Skeletal muscle cell (primary cell): ENCODE results near the gene EVL.

Experiments used
- DNase-seq: peaks from one replicate; pipeline ENCODE4 v3.0.0-alpha.2; 2010; ENCODE audit warnings: low read depth
- H3K4me3 ChIP-seq: 2 replicates; pipeline ENCODE4 v1.5.1; 2011; ENCODE audit warnings: low read depth, mild to moderate bottlenecking, control low read depth, low read length, moderate library complexity

The EVL gene

DNA sequence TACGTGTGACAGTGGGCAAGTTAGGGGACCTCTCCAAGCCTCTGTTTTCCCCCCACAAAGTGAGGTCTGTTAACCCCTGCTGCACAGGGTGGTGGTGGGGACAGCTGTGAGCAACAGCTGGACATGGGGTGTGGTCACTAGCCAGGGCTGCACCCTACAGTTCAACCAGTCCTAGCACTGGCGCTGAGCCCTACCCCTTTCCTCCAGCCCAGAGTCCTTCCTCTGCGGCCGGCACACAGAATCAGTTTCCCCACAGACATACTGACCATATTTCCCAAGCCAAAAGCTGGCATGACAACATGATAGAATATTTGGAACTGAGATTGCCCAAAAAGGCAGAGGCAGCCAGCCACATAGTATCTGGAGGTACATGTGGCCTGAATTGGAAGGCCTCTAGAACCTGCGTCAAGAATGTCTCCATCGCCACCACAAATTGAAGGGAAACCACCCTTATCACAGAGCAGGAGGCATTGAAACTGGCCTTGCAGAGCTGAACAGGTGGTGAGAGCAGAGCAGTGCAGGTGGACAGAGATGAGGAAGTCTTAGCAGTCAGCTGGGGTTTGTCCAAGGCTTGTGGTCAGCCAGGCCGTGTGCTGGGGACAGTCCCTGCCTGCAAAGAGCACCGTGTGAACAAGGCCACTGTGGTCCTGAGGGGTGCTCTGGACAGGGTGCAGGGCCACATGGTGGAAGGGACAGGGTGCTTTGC lies 73.0 kb downstream of the EVL start:
- no peak for DNase-seq
- H3K4me3 ChIP-seq, result no peak overlapping the region

DNA sequence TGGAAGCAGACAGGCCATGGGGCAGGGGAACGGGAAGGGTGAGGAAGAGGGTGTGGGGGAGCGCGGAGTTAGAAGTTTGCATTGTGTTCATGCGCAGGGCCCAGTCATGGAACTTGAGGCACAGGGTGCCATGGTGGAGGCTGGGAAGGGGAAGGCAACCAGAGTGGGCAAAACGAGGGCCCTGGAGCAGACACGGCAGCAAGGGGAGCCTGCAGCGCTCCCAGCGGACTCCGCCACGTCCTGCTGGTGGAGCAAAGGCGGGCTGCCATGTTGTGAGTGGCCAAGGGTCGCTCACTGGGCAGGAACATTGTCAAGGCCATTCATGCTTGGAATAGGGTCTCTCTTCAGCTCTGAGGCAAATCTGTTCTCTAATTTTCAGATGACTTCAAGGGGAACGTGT lies 73.7 kb downstream of the EVL start:
- DNase-seq, result no peak

DNA sequence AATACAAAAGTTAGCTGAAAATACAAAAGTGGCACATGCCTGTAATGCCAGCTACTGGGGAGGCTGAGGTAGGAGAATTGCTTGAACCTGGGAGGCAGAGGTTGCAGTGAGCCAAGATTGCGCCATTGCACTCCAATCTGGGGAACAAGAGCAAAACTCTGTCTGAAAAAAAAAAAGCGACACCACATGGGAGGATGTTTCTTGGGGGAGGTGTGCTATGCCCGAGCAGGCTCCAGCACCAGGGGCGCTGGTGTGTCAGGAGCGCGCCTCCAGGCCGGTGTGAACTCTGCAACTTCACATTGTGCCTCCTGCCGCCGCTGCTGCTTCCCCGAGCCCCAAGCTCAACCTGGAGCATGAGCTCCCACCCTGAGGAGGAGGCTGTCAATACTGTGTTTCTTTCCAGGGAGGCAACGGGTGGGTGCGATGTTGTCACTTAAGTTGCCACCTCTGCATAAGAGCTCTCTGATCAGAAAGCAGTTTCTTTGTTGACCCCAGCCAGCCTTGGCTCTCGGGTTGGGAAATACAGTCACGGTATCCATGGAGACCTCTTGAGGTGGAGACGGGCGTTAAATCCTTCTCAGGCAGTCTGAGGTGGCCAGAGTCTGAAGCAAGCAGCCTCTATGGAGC lies 75.3 kb downstream of the EVL start:
- H3K4me3 ChIP-seq, result no peak overlapping the region
- no peak for DNase-seq

More for the DNA sequence above, 73.7 kb downstream of the EVL start:
- no peak overlapping the region for H3K4me3 ChIP-seq

DNA sequence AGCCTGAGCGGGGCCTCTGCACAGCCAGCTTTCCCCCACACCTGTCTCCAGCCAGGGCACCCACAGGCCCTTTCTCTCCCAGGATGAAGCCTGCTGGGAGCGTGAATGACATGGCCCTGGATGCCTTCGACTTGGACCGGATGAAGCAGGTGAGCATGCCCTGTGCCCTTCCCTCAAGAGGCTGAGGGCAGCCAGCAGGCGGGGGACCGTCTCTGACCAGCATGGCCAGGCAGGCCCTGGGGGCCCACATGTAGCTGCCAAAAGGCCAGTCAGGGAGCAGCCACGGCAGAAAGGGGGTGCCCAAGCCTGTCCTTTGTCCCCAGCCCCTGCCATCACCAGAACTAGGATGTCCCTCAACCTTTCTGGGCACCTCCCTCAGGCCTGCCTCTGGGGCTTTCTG lies 75.9 kb downstream of the EVL start:
- no peak for DNase-seq

DNA sequence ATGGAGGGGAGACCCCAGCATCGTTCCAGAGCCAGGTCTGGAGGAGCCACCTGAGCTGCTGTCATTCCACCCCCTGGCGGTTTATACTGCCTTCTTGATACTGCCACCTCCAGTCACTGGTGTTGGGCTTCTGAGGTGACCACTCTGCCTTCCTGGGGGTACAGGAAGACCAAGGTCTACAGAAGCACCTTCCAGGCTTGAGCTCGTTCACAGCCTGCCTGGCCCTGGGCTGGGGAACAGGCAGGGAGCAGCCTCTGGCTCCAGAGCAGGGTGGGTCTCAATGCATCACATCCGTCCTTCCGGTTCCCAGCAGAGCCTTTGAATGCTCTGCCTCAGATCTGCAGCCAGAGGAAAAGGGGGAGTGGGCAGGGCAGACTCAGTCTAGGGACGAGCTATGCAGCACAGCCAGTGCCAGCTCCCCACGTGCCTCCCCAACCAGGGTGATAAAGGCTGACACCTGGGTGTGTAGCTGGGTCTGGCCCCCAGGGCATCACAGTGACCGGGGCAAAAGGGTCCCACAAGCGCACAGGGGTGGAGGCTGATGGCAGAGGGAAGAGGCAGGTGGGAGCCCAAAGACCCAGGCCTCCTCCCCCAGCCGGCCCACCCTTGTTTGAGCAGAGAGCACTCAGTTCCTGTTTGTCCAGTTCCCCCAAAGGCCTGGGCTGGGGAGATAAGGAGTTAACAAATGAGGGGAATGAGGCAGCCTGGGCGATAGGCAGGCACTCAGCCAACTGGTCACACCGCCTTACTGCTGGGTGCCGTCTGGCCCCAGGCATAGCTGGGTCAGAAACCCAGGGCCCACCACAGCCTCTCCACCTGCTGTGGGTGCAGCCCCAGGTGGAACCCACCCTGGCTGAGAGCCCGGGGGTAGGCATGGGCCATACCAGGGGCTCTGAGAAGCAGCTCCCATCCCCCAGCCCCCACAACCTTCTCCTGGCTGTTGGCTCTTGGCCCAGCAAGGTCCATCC lies 77.1 kb downstream of the EVL start:
- no peak for DNase-seq
- H3K4me3 ChIP-seq, result no peak overlapping the region

More for the DNA sequence above, 75.9 kb downstream of the EVL start:
- no peak overlapping the region for H3K4me3 ChIP-seq

DNA sequence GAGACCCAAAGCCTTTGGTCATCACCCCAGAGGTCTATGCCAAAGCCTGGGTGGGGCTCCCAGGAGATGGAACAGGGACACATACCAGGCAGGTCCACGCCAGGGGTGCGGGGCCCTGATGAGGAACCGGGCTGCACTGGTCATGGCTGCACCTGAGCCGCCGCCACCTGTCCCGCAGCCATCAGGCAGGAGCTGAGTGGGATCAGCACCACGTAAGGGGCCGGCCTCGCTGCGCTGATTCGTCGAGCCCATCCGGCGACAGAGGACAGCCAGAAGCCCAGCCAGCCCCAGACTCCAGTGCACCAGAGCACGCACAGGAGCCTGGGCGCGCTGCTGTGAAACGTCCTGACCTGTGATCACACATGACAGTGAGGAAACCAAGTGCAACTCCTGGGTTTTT lies 78.3 kb downstream of the EVL start:
- H3K4me3 ChIP-seq, result no peak overlapping the region
- no peak for DNase-seq

DNA sequence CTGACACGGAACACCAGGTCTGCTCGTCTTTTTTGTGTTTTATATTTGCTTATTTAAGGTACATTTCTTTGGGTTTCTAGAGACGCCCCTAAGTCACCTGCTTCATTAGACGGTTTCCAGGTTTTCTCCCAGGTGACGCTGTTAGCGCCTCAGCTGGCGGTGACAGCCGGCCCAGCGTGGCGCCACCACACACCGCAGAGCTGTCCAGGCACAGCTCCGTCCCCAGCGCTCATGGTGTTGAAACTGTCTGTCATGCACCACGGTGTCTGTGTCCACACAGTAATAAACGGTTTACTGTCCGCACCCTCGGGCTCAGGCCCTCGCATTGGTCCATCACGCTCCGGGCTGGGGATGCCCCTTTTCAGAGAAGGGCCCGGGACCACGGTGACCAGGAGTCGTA lies 78.7 kb downstream of the EVL start:
- DNase-seq, result no peak

DNA sequence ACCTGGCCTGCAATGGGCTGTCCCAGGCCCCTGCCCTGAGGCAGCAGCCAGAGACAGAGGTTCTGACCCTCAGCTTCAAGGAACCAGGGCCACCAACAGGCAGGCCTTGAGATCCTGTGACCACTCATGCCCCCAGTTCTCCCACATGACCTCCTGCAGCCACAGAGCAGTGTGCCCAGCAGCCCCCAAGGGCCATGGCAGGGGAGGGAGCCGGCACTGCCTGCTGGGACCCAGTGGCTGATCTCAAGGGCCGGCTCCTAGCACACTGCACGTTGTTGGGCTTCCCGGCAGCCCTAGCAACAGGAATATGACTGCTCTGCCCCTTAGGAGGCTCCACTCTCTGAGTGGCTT lies 79.4 kb downstream of the EVL start:
- DNase-seq, result no peak
- no peak overlapping the region for H3K4me3 ChIP-seq

More for the DNA sequence above, 78.7 kb downstream of the EVL start:
- H3K4me3 ChIP-seq, result no peak overlapping the region

DNA sequence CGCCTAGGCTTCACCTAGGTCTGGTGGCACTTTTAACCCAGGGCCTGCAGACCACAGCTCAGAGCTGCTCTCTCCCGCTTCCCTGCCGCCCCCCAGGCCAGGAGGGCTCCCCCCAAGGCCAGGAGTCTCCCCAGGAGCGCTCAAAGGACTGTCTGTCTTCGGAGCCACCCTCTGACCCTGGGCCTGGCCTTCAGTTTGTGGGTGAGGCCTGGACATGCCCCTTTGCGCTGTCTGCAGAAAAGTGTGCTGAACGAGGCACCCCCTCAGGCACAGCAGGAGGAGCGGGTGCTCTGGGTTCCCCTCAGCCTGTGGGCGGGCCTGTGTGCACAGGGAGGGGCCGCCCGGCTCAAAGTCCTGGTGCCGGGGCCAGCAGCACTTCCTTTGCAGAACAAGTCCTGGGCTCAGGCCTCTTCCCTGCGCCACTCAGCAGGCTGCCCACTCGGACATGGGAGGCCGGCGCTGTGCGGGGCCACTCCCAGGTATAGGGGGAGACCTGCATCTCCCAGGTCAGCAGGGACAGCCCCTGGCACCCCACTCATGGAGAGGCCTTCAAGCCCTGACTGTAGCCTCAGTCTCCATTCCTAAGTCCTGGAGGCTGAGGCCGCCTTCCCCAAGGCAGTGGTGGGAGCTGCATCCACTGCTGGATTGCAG lies 79.9 kb downstream of the EVL start:
- DNase-seq, result no peak

DNA sequence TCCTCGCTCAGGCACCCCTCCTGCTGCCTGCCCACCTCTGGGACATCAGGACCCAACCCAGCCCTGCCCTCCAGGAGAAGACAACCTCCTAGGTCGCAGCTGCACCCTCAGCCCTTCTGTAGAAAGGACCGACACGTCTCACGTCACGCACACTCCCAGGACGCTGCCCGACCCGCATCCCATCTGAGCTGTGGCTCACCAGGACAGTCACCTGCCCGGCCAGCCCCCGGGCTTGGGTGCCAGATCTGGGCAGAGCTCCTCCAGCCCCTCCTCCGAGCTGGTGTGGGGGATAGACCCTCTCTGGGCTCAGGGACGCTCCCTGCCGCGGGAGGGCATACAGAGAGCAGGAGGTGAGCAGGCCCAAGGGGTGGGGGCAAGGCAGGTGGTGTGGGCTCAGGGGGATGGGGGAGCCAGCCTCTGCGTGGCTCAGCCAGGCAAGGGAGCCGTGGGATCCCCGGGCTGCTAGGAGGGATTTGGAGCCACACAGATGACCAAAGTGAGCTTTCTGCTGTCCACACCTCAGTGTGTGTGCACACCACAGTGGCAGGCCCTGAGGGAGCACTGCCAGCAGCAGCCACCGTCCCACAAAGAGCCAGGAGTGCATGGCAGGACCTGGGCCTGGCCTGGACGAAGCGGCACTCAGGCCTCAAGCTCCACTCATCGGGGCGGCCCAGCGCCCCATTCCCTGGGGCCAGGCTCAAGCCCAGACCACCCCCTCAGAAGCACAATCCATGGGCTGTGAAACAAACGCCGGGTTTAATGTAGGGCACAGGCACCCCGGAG lies 80.7 kb downstream of the EVL start:
- DNase-seq, result no peak

More for the DNA sequence above, 79.9 kb downstream of the EVL start:
- no peak overlapping the region for H3K4me3 ChIP-seq

DNA sequence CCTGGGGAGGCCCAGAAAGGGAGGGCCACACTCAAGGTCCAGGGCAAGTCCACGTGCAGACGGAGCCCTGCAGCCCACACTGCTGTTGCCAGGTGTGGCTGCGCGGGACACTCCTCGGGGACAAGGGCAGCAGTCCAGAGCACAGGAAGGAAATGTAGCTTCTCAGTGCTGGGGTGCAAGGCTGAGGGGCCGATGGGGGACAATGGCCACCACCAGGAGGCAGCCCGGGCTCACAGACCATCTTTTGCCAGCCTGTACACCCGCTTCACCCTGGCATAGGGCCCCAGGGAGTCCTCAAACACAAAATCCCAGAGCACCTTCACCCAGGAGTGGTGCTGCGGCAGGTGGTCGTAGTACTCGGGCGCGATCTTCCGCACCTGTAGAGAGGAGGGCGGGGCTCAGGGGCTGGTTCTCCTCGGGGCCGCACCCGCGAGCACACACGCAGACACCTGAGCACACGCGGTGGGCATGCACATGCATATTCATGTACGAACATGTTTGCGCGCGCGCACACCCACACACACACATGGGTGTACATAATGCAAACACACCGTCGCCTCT lies 81.4 kb downstream of the EVL start:
- no peak overlapping the region for H3K4me3 ChIP-seq

More for the DNA sequence above, 80.7 kb downstream of the EVL start:
- H3K4me3 ChIP-seq, result no peak overlapping the region

DNA sequence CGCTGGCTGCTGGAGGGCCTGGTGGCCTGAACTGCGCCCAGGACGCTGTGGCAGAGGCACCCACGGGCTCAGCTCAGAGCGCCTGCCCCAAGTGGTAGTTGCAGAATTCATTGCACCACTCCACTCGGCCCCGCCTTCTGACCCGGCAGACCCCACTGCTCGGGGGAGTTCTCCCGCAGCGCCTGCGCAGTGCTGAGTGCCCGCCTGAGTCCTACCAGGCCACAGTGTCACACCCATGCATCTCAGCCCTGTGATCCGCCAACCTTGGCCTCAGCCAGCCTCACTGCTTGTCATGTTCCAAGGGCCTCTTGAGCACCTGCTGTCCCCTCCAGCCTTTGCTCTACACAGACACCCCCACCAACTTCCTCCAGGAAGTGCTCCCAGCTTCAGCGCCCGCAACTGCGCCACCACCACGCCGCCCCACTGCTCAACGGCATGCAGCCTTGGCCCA lies 82.0 kb downstream of the EVL start:
- H3K4me3 ChIP-seq, result no peak overlapping the region
- no peak for DNase-seq

More for the DNA sequence above, 81.4 kb downstream of the EVL start:
- DNase-seq, result no peak

DNA sequence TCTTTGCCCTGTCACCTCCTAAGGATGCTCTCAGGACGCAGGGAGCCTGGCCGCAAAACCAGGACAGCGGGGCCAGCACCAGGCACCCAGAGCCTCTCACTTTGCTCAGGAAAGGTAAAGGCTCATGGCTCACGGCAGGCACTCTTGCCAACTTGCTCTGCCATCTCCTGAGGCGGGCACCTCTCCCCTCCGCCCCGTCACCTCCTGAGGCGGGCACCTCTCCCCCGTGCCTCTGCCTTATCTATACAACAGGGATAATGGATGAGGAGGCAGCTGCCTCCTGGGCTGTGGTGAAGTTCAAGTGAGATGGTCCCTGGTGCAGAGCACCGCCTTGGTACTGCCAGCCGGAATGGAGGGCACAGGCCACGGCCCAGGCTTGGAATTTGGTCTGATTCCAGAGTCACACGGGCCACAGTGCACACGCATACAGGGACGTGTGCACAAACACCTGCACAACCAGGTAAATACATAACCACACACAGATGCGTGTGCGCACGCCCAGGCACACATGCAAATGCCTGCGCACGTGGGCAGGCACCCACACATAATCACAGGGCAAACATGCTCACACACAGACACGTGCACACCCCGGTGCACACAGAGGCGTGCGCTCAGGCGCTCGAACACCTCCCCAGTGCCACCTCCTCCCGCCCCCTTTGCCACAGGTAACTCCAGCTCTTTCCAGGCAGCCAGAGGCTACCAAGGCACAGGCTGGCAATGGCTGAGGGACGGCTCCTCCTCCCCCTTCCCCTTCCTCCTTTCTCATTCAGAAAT lies 82.7 kb downstream of the EVL start:
- no peak for DNase-seq

DNA sequence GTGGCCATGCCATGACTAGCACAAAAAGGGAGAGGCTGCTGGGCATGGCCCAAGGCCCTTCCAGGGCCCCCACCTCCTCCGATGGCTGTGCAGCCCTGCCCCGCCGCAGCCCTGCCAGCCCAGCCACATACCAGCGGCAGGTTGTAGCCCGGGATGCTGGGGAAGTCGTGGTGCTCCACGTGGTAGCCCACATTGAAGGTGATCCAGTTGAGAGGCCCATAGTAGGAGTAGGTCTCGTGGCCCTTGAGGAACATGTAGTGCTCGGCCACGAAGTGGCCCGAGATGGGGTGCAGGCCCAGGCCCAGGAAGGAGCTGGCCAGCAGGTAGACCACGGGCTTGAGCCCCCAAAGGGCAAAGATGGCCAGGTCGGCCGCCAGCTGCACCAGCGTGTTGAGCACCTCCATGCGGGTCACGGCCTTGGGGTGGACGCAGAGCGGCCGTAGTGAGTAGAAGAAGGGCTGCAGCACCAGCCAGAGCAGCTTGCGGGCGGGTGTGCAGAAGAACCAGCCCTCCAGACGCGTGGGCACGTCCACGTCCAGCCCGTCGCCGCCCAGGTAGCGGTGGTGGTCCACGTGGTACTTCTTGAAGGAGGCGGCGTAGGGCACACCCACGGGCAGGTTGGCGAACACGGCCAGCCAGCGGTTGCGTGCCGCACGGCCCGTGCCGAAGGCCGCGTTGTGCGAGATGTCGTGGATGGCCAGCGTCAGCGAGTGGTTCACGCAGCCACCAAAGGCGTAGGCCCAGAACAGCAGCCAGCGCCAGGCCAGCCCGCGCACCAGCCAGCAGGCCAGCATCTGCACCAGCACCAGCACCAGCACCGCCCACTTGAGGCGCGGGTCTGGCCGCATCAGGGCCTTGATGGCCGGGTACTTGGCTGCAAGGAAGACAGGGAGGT lies 83.9 kb downstream of the EVL start:
- no peak for DNase-seq

More for the DNA sequence above, 82.7 kb downstream of the EVL start:
- no peak overlapping the region for H3K4me3 ChIP-seq

DNA sequence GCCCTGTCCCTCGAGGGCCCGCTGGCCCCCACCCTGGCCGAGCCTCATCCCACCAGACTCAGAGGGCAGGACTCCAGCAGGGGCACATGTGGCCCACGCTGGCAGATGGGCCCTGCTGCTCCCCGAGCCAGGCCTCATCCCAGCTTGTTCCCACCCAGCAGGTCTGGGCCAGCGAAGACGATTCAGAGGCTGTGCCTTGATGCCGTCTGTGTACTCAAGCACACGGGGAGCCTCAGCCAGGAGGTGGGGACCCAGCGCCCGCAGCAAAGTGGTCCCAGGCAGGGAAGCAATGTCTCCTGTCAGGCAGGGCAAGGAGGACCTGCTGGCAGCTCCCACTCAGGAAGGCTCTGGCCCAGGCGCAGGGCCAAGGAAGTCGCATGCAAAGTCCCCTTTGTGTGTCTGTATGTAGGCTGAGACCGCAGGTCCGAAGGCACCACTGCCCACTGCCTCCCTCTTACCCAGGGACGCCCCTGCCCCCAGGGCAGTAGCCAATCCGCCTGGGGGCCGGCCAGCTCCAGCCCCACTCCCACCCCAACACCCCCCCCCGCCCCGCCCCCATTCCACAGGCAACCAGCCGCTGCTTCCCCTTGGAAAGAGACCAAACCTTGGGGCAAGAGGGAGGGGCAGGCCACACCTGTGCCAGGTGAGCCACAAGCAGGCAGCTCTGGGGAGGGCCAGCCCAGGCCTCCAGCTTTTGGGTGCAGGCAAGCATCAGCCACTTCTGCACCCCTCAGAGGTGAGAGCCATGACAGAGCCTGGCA lies 84.8 kb downstream of the EVL start:
- DNase-seq, result no peak
- no peak overlapping the region for H3K4me3 ChIP-seq

More for the DNA sequence above, 83.9 kb downstream of the EVL start:
- H3K4me3 ChIP-seq, result no peak overlapping the region

DNA sequence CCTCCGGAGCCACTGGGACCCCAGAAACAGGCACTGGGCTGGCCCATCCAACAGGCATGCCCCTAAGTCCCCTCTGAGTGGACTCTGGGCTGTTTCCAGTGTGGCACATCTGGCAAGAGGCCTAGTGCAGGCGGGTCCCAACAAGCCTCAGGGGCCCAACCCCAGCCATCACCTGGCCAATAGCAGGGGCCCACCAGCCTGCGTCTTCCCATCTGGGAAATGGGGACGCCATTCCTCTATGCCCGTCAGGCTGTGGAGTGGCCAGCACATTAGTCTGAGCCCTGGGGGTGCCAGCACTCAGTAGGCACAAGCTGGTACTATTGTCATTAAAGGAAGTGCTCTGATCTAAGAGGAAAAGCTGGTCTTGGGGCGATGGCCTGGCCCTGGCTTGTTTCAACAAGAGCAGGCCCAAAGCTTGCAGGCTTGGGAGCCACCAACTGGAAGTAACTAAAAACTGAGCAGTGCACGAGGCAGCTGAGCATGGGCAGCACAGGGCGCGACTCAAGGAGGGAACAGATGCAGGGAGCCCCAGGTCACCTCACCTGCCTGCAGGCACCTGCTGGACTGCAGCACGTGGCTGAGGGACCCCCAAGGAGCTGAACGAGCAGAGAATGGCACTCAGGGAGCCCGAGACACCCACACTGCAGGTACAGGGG lies 85.8 kb downstream of the EVL start:
- H3K4me3 ChIP-seq, result no peak overlapping the region
- no peak for DNase-seq
